GM20431 (cell line): Measurements from ENCODE around the gene FAM222A.

Experiments used
- in situ Hi-C: fragments of 300-500 bp; cut with MseI, MboI; formaldehyde crosslinking; loops from one replicate; pipeline ENCODE4 v1.15.0; 2020; ENCODE audit warnings: low sequenced_read_pairs; ENCODE audit not compliant: unreplicated experiment

FAM222A gene

DNA sequence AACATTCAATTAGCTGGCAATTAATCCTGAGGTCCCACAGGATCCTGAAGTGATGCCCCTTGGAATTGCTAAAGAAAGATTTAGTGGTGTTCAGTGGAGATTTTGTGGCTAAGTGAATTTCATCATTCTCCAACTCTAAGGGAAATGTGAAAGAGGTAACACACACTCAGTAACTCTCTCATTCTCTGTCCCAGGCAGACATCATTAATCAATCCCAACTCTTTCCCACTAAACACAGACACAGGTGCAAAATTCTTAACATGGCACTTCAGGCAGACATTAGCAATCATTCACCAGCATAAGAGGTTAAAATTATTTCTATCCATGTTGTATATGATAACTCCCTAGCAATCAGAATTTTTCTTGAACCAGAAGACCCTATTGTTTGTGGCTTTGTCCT, 79.4 kb downstream of the FAM222A start:
- in situ Hi-C loops = no loop called here

DNA sequence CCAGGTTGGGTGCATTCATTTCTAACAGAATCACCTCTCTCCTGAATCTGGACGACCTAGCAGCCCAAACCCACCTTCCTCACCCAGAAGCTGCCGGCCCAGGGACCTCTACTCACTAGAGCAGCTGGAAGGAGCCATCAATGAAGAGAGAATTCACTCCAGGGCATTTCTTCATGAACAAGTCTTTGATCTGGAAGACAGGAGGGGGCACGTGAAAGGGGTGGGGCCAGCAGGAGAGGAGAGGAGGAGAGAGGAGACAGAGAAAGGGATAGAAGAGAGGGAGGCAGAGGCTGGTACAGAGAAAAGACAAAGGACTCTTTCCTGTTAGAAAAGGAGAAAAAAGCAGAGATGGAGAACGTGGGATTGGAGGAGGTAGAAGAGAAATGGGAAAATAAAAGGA, 79.8 kb downstream of the FAM222A start:
- in situ Hi-C loops = no loop called here

DNA sequence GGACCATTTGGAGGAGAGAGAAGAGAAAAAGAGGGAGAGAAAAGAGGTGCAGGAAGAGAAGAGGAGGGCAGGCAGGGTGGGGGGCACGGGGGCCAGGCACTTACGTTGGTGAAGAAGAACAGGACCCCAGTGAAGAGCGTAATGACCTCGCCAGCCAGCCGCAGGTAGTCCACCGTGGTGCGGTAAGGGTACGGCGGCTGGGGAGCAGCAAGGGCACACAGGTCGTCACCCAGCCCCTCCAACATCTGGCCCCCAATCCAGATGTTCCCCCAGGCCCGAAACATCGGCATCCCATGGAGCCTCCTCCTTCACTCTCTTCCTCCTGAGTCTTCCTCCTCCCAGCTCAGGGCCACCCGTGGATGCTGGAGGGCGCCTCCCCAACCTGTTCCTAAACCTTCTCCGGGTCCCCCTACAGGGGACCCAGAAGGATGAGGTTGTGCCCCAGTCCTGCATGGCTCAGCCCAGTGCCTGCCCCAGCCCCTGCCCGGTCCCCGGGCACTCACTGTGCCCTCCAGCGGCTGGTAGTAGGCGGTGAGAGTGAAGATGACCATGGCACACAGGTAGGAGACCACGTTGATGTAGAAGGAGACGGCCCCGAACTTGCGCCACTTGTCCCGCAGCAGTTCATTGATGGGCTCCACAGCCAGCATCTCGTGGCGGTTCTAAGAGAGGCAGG, 80.3 kb downstream of the FAM222A start:
- in situ Hi-C loops = no loop called here

DNA sequence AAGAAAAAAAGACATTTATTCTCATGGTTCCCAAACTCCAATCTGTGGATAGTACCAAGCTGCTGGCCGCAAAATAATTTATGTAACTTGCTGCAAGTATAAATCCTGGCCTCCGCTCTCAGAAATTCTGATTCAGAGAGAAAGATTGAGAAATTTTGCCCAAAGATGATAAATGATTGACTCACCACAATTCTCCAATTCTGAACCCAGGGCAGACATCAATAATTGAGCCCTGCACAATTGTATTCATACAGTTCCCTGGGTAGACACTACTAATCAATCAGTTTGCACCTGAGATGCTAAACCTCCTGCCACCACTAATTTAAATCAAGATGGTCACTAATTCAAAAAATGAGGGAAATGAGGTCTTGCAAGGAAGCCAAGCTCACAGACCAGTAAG, 81.4 kb downstream of the FAM222A start:
- in situ Hi-C loops = no loop called here

DNA sequence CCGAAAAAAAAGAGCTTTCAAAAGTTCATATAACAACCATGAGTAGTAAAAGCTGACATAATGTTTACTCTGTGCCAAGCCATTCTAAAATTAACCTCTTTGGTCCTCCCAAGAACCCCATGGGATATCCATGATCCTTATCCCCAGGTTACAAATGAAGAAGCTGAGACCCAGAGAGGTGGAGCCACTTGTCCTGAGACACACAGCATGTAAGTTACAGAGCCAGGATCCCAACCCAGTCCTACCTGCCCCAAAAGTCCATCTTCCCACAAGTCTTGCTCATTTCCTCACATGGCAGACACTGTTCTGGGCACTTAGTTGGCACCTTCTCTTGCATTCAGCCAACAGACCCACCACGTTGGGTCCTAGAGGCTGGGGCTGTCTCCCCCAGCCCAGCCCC, 82.4 kb downstream of the FAM222A start:
- in situ Hi-C loops = no loop called here

DNA sequence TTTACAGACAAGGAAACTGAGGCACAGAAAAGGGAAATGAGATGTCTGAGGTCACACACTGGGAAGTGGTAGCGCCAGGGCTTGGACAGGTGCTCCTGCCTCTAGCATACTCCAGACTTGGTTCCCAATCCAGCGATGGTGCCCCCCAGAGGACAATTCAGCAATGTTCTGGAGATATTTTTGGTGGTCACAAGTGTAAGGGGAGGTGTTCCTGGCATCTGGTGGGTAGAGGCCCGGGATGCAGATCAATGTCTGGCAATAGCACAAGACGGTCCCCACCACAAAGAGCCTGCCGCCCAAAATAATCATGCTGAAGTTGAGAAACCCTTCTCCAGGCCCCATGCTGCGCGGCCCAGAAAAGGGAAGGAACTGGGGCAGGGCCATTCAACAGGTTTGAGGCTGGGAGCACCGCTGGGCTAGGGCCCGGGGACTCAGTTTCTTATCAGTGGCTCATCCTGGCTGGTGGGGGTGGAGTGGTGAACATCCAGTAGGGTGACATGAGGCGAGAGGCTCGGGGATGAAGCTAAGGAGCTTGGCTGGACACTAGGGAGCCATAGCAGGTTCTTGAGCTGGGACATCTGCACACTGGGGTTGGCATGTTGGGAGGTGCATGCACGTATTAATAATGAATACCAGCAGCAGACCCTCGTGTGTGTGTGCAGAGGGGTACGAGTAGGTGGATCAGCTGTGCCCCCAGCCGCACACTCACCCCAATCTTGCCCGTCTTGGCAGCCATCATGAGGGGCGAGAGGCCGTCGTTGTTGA, 84.5 kb downstream of the FAM222A start:
- in situ Hi-C loops = no loop called here

DNA sequence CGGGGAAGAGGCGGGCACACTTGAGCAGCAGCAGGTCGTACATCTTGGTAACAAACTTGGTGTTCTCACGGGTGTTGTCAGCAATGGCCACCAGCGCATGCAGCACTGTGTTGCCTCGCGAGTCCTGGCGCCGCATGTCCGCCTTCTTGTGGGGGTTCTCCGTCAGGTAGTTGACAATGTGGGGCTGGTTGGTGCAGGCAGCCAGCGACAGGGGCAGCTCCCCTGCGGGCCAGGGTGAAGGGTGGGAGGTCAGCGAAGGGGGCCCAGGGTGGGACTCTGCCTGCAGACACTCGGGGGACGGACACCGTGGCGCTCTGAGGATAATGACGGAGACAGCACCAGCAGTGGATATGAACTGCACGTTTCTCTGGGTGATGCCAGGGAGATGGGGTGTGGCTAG, 85.1 kb downstream of the FAM222A start:
- in situ Hi-C loops = no loop called here

DNA sequence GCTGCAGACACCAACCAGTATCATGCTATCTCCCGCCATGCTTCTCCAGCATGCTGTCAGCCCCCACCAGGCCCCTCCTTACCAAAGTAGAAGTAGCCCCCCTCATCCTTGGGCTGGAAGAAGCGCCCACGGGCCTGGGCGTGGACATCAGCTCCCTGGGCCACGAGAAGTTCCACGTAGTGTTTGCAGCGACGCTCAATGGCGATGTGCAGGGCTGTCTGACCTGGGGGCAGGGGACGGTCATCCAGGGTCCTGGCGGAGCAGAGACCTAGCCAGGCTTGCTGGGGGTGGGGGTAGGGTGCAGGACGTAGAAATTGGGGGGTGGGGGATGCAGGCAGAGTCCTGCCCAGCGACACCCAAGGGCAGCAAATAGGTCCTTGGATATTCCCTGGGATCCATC, 86.9 kb downstream of the FAM222A start:
- in situ Hi-C loops = no loop called here

DNA sequence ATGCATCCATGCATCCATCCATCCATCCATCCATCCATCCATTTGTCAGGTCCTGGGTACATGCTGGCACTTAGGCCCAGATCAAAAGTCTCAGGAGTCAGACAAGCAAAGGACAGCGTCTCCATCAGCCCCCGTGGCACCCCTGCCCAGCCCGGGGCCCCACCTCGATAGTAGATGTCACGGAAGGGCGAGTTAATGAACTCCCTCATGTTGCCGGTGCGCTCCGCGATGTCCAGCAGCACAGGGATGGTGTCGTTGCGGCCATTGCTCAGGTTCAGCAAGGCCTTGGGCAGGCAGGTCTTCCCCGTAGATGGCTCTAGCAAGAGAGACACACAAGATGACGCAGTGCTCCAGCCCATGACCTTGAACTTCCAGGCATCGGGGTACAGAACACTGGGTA, 89.2 kb downstream of the FAM222A start:
- in situ Hi-C loops = no loop called here

DNA sequence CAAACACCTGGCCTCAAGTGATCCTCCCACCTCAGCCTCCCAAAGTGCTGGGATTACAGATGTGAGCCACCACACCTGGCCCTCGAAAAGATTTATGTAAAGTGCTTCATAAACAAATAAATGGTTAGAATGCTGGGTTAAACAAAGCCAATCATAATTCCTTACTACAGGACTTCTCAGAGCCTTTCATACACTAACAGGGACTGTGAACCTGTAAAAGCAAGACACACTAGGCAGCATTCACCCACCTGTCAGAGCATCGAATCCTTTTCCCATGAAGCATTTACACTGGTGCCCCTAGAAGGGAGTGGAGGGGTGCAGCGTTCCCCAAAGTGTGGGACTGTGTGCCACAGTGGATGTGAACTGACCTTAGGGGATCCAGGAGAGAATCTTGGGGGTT, 90.1 kb downstream of the FAM222A start:
- in situ Hi-C loops = no loop called here

DNA sequence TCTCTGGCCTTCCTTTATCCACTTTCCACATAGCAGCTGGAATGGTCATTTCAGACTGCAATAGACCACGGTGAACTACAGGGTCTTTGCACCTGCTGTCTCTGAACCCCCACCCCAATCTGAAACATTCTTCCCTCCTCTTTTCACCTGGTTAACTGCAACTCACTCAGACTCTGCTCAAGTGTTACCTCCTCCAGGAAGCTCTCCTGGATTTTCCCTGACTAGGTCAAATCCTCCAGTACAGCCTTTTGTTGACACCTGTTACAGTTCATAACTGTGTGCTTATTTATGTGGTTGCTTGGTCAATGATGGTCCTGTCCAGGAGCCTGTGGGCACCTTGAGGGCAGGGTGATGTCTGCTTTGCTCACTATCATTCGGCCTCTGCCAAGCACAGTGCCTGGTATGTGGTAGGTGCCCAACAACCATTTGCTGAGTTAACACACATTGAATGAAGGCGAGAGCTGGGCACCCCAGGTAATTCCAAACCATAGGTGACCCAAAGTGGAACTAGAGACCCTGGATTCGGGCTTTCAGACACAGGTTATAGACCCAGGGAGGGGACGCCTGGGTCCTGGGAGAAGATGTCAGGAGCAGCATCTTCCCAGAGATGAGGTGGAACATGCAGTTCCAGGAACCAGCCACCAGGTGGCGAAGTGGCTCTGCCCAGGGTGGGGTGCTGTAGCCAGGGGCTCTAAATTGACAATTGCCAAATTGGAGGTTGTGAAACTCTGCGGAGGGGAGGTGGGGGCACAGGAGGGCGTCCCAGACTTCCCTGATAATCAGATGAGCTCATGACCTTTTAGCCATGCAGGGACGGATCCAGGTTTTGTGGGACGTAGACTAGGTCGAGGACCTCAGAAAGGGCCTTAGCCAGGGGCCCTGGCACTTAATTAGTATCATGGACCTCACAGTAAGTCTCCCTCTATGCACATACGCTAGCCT, 91.5 kb downstream of the FAM222A start:
- in situ Hi-C loops = no loop called here

DNA sequence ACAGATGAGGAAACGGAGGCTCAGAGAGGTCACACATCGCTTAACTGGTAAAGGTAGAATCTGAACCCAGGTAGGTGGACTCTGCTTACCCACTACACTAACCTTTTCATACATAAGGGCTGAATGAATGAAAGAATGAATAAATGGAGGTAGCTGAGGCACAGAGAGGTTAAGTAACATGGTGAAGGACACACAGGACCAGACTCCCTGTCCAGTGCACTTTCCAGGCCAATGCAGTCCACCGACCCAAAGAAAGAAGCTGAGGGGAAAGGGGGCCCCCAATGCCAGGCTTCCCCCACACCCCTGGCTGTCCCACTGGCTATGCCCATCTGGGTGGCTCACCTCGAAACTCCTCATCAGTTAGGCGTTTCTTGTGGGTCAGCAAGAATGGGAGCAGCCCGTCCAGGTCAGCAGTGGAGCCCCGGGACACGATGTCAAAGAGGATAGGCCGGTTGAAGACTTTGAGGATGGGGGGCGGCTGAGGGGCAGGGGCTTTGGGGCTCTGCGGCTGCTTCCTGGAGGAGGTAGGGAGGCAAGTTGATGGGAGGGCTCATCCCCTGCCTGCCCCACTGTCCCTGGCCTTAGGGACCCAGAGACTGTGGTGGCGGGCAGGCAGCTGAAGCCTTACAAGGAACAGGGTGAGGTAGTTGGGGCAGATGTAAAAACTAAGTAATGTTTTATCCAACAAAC, 94.5 kb downstream of the FAM222A start:
- in situ Hi-C loops = no loop called here

DNA sequence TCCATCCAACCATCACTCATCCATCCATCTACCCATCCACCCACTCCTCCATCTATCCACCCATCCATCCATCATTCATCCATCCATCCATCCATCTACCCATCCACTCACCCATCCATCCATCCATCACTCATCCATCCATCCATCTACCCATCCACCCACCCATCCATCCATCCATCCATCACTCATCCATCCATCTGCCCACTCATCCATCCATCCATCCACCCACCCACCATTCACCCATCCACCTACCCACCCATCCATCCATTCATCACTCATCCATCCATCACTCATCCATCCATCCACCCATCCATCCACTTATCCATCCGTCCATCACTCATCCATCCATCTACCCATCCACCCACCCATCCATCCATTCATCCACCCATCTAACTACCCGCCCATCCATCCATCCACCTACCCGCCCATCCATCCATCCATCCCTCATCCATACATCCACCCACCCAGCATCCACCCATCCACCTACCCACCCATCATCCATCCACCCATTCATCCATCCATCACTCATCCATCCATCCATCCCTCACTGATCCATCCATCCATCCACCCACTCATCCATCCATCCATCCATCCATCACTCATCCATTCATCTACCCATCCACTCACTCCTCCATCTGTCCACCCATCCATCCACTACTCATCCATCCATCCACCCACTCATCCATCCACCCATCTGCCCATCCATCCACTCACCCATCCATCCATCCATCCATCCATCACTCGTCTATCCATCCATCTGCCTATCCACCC, 95.4 kb downstream of the FAM222A start:
- in situ Hi-C loops = no loop called here

DNA sequence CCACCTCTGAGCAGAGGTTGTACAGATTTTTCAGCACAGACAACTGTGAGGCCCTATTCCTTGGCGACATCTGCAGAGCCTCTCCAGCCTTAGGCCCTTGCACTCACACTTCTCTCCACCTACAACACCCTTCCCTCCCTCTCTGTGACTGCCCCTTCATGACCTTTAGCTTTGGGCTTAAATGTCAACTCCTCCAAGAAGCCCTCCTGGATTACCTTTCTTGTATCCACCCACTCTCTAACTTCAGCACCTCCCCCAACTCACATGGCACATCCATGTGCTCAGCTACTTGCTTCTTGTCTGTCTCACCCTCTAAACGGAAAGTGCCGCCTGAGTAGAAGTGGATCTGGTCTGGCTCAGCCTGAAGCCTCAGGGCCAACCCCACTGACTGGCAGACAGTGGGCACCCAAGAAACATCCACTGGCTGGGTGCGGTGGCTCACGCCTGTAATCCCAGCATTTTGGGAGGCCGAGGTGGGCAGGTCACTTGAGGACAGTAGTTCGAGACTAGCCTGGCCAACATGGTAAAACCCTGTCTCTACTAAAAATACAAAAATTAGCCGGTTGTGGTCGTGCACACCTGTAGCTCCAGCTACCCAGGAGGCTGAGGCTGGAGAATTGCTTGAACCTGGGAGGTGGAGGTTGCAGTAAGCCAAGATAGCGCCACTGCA, 97.5 kb downstream of the FAM222A start:
- in situ Hi-C loops = no loop called here

DNA sequence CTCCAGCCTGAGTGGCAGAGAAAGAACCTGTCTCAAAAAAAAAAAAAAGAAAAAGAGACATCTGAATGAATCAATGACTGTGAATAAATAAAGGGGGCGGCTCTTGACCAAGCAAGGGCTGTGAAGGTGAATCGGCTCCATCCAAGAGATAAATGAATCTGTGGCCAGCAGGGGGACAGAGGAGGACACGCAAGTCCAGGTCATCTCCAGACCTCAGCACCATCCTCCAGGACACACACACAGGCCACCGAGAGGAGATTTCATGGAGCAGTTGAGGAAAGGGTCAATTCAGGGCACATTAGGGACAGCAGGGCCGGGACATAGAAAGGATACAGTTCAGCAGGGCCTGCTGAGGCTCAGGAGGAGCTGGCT, 98.0 kb downstream of the FAM222A start:
- in situ Hi-C loops = no loop called here

DNA sequence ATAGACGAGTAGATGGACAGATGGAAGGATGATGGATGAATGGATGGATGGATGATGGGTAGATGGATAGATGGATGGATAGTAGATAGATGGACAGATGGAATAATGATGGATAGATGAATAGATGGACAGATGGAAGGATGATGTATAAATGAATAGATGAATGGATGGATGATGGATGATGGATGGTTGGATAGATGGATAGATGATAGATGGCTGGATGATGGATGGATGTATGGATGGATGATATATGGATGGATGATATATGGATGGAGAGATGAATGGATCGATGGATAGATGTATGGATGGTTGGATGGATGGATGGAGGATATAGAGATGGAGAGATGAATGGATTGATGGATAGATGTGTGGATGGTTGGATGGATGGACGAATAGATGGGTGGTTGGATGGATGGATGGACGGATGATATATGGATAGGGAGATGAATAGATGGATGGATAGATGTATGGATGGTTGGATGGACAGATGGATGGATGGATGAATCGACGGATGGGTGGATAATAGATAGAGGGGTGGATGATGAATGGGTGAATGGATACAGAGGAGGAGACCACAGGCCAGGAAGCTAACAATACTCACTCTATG, 100.3 kb downstream of the FAM222A start:
- in situ Hi-C loops = no loop called here

DNA sequence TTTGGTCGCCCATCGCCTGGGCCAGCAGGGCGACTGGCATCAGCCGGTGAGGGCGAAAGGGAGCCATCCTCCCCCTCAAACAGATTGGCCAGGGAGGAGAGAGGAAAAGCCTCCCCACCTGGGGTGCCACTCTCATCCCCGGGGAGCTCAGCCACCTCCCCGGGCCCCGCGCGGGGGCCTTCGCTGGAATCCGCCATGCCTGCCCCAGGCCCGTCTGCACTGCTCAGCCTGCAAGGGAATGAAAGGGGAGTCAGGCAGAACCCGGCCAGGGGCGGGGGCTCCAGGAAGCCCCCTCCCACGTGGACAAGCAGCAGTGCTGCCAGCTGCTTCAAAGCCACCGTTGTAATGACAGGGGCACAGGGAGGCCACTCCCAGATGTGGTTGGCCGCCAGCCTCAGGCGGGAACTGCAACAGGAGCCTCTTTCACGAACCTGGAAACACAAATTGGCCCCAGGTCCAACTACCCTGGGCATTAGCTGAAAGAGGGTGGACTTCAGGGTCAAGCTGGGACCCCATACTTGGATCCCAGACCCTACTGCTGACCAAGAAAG, 101.0 kb downstream of the FAM222A start:
- in situ Hi-C loops = no loop called here

DNA sequence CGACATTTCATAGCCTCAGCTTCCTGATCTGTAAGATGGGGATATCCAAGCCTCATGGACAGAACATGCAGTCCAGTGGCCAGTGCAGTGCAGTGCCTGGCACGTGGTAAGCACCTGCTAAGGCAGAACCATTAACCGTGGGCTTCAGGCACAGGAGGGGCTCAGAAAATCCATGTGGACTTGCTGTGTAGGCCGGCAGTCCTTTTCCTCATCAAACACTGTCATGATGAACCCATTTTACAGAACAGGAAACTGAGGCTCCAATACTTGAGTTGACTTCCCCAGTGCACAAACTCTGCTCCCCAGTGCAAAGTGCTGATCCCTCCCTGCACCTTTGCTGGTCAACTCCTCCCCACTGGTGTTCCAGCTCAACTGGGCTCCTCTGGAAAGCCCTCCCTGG, 101.6 kb downstream of the FAM222A start:
- in situ Hi-C loops = no loop called here
